Right renal pelvis (tissue), 4 donors: ENCODE data around the gene ATP12A. TPM values are rescaled to one million over a fixed set of nuclear protein-coding genes. Genes with fewer than 3 reads are reported as not detected.

Source experiments
- DNase-seq, 4 donors: peaks; one replicate each; pipeline ENCODE4 v3.0.0-alpha.2; 2013; ENCODE audit warnings: low read depth in 4 of 4, low spot score in 3 of 4, missing footprints in 1 of 4
- polyA plus RNA-seq, 4 donors: library from polyadenylated mRNA; unstranded; fragments of 120-200 nt; gene quantifications; one replicate each; pipeline ENCODE4 v1.2.1, GENCODE V29; 2013; ENCODE audit not compliant: insufficient read length in 4 of 4

The ATP12A gene
- polyA plus RNA-seq, 4 donors = 9.8 to 29.3 (median 19.9) TPM

- no peak for DNase-seq
Observed at GRCh38 chr13:24759197-24759596, 79.0 kb downstream of the ATP12A start.

Other genes with a start within 250 kb of the ATP12A start
- gene PARP4, start 167.6 kb upstream of the ATP12A start, polyA plus RNA-seq = 10 to 100 TPM; 41.9 to 55.3 (median 48.3) TPM
- under 1 TPM in 3 of 4 donors, not detected in 1; 0.27 to 0.94 (median 0.30) TPM for gene RNF17, start 83.8 kb downstream of the ATP12A start, polyA plus RNA-seq